ENCODE data around the gene IP6K2.

DNA sequence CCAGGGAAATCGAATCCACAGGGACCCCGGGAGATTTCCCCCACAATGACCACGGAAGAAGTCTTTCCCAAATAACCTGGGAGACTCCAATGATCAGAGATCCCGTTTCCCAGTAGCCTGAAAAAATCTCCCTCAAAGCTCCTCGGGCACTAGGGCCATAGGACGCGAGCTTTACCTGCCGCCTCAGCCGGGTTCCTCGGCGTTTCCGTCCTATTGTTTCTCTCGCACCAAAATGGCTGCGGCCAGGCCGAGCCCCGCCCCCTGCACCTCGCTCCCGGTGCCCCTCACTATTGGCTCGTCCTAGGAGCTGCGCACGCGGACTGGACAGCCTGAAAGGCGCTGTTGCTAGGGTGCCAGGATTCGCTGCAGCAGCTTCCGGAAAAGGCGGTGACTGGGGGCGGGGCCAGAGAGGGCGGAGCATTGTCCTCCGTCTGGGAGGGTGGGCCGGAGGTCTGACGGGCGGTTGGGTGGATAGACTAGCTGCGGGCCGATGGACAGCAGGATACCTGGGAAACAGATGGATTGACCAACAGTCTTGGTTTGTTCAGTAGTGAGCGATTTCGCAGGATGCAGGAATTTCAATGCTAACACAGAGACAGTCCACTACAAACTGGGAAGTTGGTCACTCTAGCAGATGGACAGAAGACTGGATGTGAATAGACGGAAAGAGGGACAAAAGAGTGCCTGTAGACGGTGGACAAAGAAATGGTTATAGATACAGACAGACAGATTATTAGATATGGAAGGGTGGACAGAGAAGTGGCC lies at the start of gene IP6K2:
- TF ChIP-seq CTCF (IDR thresholded peaks at IDR 0.05) (no peak), ZFX (IDR thresholded peaks at IDR 0.05; ENCODE audit: borderline replicate concordance) (no peak)

Measured in 22Rv1 (cell line).